Measurements from ENCODE around the gene SRP9.
"Not testable (repeated sequence)": the region's sequence is repeated elsewhere in the genome, so short reads cannot be mapped to it uniquely, and the experiment has no call there.

The SRP9 gene

DNA sequence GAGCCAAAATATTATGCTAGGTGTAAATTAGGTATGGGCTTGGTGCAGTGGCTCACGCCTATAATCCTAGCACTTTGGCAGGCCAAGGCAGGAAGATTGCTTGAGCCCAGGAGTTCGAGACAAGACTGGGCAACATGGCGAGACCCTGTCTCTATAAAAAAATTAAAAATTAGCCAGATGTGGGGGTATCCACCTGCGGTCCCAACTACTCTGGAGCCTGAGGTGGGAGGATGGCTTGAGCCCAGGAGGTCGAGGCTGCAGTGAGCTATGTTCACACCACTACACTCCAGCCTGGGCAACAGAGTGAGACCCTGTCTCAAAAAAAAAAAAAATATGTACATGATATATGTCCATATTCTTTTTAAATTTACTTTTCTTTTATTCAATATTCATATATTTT lies 17.7 kb upstream of the SRP9 start:
- not testable (repeated sequence) for H3K9ac ChIP-seq (ENCODE audit: low read length); H4K5ac ChIP-seq (ENCODE audit: low read length); H2AK5ac ChIP-seq (ENCODE audit: low read length); H3K79me1 ChIP-seq (ENCODE audit: low read length); H3K56ac ChIP-seq (ENCODE audit: low read length); DNase-seq; H3K18ac ChIP-seq (ENCODE audit: low read length); H3K79me2 ChIP-seq (ENCODE audit: control insufficient read depth, insufficient read depth, low read length); H3K23ac ChIP-seq (ENCODE audit: low read length); H2BK5ac ChIP-seq (ENCODE audit: low read length); H3K27ac ChIP-seq (ENCODE audit: low read depth, low read length); H4K8ac ChIP-seq (ENCODE audit: low read depth, low read length); H2BK15ac ChIP-seq (replicated peaks; ENCODE audit: low read depth); H2BK120ac ChIP-seq (ENCODE audit: low read depth, low read length); H3K27me3 ChIP-seq (ENCODE audit: insufficient read depth, low read length, poor library complexity); H3K4me2 ChIP-seq (ENCODE audit: low read length); H3K4ac ChIP-seq (ENCODE audit: low read depth, low read length); H3K4me3 ChIP-seq (ENCODE audit: low read length); H3K36me3 ChIP-seq (ENCODE audit: control insufficient read depth, insufficient read depth, low read length); H3K4me1 ChIP-seq (ENCODE audit: control insufficient read depth, low read depth, low read length)
- no CpG with 5 or more reads among the region's 5 CpGs for WGBS (ENCODE audit: extremely low coverage, insufficient coverage, low lambda C conversion rate)

DNA sequence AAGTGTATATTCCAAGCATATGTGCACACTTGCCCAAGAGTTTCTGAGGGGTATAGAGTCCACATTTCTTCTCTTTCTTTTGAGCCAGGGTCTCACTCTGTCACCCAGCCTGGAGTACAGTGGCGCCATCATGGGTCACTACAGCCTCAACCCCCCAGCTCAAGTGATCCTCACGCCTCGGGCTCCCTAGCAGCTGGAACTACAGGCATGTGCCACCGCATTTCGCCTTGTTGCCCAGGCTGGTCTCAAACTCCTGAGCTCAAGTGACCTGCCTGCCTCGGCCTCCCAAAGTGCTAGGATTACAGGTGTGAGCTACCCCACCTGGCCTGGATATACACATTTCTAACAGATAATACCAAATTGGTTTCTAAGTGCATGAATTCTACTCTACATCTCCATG lies 17.1 kb upstream of the SRP9 start:
- Histone ChIP-seq H4K8ac (ENCODE audit: low read depth, low read length) (no peak overlapping the region), H4K5ac (ENCODE audit: low read length) (no peak overlapping the region), H3K4me1 (ENCODE audit: control insufficient read depth, low read depth, low read length) (peaks cover 3% of the 10 kb centered on the region), H3K4ac (ENCODE audit: low read depth, low read length) (no peak overlapping the region), H3K18ac (ENCODE audit: low read length) (no peak overlapping the region), H3K56ac (ENCODE audit: low read length) (no peak overlapping the region), H3K36me3 (ENCODE audit: control insufficient read depth, insufficient read depth, low read length) (no peaks in the 10 kb centered on the region), H3K27ac (ENCODE audit: low read depth, low read length) (no peak overlapping the region), H3K4me3 (ENCODE audit: low read length) (no peak overlapping the region), H3K79me2 (ENCODE audit: control insufficient read depth, insufficient read depth, low read length) (no peaks in the 10 kb centered on the region), H3K27me3 (ENCODE audit: insufficient read depth, low read length, poor library complexity) (no peaks in the 10 kb centered on the region), H2BK5ac (ENCODE audit: low read length) (no peak overlapping the region), H3K23ac (ENCODE audit: low read length) (no peak overlapping the region), H2AK5ac (ENCODE audit: low read length) (no peak overlapping the region), H2BK120ac (ENCODE audit: low read depth, low read length) (no peak overlapping the region), H2BK15ac (replicated peaks; ENCODE audit: low read depth) (no peak overlapping the region), H3K9ac (ENCODE audit: low read length) (no peak overlapping the region), H3K79me1 (ENCODE audit: low read length) (no peaks in the 10 kb centered on the region), H3K4me2 (ENCODE audit: low read length) (no peak overlapping the region)
- DNase-seq = no peak
- WGBS (ENCODE audit: extremely low coverage, insufficient coverage, low lambda C conversion rate) = no CpG with 5 or more reads among the region's 6 CpGs

DNA sequence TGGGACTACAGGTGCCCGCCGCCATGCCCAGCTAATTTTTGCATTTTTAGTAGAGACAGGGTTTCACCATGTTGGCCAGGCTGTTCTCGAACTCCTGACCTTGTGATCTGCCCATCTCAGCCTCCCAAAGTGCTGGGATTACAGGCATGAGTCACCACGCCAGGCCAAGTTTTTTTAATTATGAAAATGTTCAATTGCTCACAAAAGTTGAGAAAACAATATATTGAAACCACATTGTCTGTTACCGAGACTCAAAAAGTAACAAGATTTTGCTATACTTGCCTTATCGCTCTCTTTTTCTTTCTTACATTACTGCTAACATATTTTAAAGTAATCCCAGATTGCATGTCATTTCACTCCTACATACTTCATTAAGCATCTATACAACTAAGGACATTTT lies 16.2 kb upstream of the SRP9 start:
- not testable (repeated sequence) for H3K27me3 ChIP-seq (ENCODE audit: insufficient read depth, low read length, poor library complexity); H2BK15ac ChIP-seq (replicated peaks; ENCODE audit: low read depth); H2AK5ac ChIP-seq (ENCODE audit: low read length); H2BK5ac ChIP-seq (ENCODE audit: low read length); H3K36me3 ChIP-seq (ENCODE audit: control insufficient read depth, insufficient read depth, low read length); H2BK120ac ChIP-seq (ENCODE audit: low read depth, low read length); H3K4me2 ChIP-seq (ENCODE audit: low read length); H3K23ac ChIP-seq (ENCODE audit: low read length); H3K79me1 ChIP-seq (ENCODE audit: low read length); H3K27ac ChIP-seq (ENCODE audit: low read depth, low read length); H3K4ac ChIP-seq (ENCODE audit: low read depth, low read length); H3K4me3 ChIP-seq (ENCODE audit: low read length); H3K18ac ChIP-seq (ENCODE audit: low read length); H3K56ac ChIP-seq (ENCODE audit: low read length); H3K9ac ChIP-seq (ENCODE audit: low read length); H3K79me2 ChIP-seq (ENCODE audit: control insufficient read depth, insufficient read depth, low read length); H4K8ac ChIP-seq (ENCODE audit: low read depth, low read length); H4K5ac ChIP-seq (ENCODE audit: low read length); H3K4me1 ChIP-seq (ENCODE audit: control insufficient read depth, low read depth, low read length); DNase-seq
- no CpG with 5 or more reads among the region's 6 CpGs for WGBS (ENCODE audit: extremely low coverage, insufficient coverage, low lambda C conversion rate)

DNA sequence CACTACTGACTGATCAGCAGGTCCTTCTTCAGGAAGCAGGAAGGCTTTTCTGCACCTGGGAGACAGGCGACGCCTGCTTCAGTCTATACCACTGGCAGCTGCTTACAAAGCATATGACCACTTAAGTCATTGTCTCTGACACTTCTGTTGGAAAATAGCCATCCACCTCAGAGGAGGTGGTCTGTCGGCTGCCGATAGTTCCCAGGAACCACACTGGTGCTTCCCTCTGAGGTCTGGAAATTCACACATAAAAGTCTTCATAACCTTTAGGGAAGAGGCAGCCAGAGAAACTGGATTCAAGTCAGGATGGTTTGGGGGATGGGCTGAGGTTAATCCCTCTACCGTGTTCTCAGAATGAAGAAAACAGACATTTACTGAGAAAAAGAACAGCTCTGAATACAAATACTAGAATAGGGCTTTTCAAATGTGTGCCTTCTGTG lies 15.6 kb upstream of the SRP9 start:
- peak; percentile 41 for DNase-seq

DNA sequence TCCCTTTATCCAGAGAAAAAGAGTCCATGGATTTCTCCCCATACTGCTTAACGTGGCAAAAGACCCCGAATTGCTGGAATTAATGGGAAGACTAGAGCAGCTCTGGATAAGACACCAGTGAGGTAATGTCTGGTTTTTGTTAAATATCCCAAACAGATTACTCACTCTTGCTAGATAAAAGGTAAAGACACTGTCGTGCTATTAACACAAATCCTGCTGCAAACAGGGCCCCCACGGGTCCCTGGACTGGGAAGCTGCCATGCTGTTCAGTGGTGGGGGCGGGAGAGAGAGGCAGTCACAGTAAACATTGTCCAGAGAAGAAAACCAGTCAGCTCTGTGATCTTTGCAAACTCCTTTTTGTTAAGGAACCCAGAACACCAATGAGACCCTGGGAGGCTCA lies 15.2 kb upstream of the SRP9 start:
- H3K56ac ChIP-seq (ENCODE audit: low read length) = no peak overlapping the region
- DNase-seq = peak; percentile 49
- H3K9ac ChIP-seq (ENCODE audit: low read length) = no peak overlapping the region
- no peak overlapping the region for H3K4ac ChIP-seq (ENCODE audit: low read depth, low read length)
- H4K5ac ChIP-seq (ENCODE audit: low read length) = no peak overlapping the region
- no peaks in the 10 kb centered on the region for H3K36me3 ChIP-seq (ENCODE audit: control insufficient read depth, insufficient read depth, low read length)
- H2BK5ac ChIP-seq (ENCODE audit: low read length) = no peak overlapping the region
- H3K4me1 ChIP-seq (ENCODE audit: control insufficient read depth, low read depth, low read length) = peaks cover 5% of the 10 kb centered on the region
- no peak overlapping the region for H4K8ac ChIP-seq (ENCODE audit: low read depth, low read length)
- no peak overlapping the region for H3K23ac ChIP-seq (ENCODE audit: low read length)
- no peak overlapping the region for H2AK5ac ChIP-seq (ENCODE audit: low read length)
- H3K79me2 ChIP-seq (ENCODE audit: control insufficient read depth, insufficient read depth, low read length) = no peaks in the 10 kb centered on the region
- WGBS (ENCODE audit: extremely low coverage, insufficient coverage, low lambda C conversion rate) = no CpG with 5 or more reads among the region's 5 CpGs
- H2BK120ac ChIP-seq (ENCODE audit: low read depth, low read length) = no peak overlapping the region
- H3K4me3 ChIP-seq (ENCODE audit: low read length) = no peak overlapping the region
- no peak overlapping the region for H3K18ac ChIP-seq (ENCODE audit: low read length)
- no peaks in the 10 kb centered on the region for H3K79me1 ChIP-seq (ENCODE audit: low read length)
- H3K27ac ChIP-seq (ENCODE audit: low read depth, low read length) = no peak overlapping the region
- H2BK15ac ChIP-seq (replicated peaks; ENCODE audit: low read depth) = no peak overlapping the region
- H3K27me3 ChIP-seq (ENCODE audit: insufficient read depth, low read length, poor library complexity) = no peaks in the 10 kb centered on the region
- no peak overlapping the region for H3K4me2 ChIP-seq (ENCODE audit: low read length)

More for the DNA sequence above, 15.6 kb upstream of the SRP9 start:
- no peak overlapping the region for H3K4ac ChIP-seq (ENCODE audit: low read depth, low read length)
- H3K4me2 ChIP-seq (ENCODE audit: low read length) = no peak overlapping the region
- no peaks in the 10 kb centered on the region for H3K27me3 ChIP-seq (ENCODE audit: insufficient read depth, low read length, poor library complexity)
- H2BK120ac ChIP-seq (ENCODE audit: low read depth, low read length) = no peak overlapping the region
- H2BK15ac ChIP-seq (replicated peaks; ENCODE audit: low read depth) = no peak overlapping the region
- H3K23ac ChIP-seq (ENCODE audit: low read length) = no peak overlapping the region
- H3K27ac ChIP-seq (ENCODE audit: low read depth, low read length) = no peak overlapping the region
- H3K18ac ChIP-seq (ENCODE audit: low read length) = peak overlapping the region; percentile 61
- H3K79me1 ChIP-seq (ENCODE audit: low read length) = no peaks in the 10 kb centered on the region
- no peaks in the 10 kb centered on the region for H3K79me2 ChIP-seq (ENCODE audit: control insufficient read depth, insufficient read depth, low read length)
- H2BK5ac ChIP-seq (ENCODE audit: low read length) = no peak overlapping the region
- WGBS (ENCODE audit: extremely low coverage, insufficient coverage, low lambda C conversion rate) = no CpG with 5 or more reads among the region's 5 CpGs
- no peak overlapping the region for H3K56ac ChIP-seq (ENCODE audit: low read length)
- peaks cover 2% of the 10 kb centered on the region for H3K4me1 ChIP-seq (ENCODE audit: control insufficient read depth, low read depth, low read length)
- no peaks in the 10 kb centered on the region for H3K36me3 ChIP-seq (ENCODE audit: control insufficient read depth, insufficient read depth, low read length)
- no peak overlapping the region for H3K9ac ChIP-seq (ENCODE audit: low read length)
- H3K4me3 ChIP-seq (ENCODE audit: low read length) = no peak overlapping the region
- no peak overlapping the region for H4K8ac ChIP-seq (ENCODE audit: low read depth, low read length)
- H2AK5ac ChIP-seq (ENCODE audit: low read length) = no peak overlapping the region
- H4K5ac ChIP-seq (ENCODE audit: low read length) = no peak overlapping the region

DNA sequence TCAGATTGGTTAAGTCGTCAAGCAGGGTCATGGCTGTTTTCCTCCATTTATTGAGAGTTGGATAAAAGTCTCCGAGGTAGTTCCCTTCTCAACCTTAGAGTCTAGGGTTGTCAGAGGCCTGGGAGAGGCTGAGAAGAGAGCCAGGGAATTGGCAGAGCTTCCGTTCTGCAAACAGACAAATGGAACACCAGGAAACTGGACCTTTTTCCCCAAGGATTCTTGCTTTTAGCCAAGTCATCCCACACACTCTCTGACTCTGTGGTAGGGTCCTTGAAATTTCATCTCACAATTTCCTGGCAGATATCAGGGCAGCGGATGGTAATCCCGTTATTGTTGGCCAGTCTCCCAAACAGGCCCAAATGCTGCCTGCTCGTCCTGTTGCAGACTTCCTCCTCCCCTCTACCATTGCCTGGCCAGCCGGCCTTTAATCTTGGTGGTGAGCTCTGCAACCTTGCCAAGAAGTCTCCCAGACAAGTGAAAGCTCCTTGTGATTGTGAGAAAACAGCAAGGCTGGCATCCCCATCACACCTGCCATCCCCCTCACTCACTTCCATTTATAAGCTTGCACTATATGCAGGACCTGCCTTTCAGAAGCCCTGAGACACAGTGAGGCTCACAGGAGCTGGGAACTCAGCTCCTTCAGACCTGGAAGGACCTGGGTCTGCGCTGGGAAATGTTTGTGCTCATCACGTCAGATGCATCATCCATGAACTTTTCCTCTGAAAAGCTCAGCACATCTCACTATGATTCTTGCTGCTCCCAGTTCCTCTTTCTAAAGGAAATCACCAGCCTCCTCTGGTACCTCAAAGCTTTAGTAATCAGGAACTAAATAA lies 13.7 kb upstream of the SRP9 start:
- WGBS (ENCODE audit: extremely low coverage, insufficient coverage, low lambda C conversion rate) = no CpG with 5 or more reads among the region's 9 CpGs
- H2BK120ac ChIP-seq (ENCODE audit: low read depth, low read length) = no peak overlapping the region
- no peak overlapping the region for H4K8ac ChIP-seq (ENCODE audit: low read depth, low read length)
- H3K36me3 ChIP-seq (ENCODE audit: control insufficient read depth, insufficient read depth, low read length) = no peaks in the 10 kb centered on the region
- no peak overlapping the region for H4K5ac ChIP-seq (ENCODE audit: low read length)
- H3K4me2 ChIP-seq (ENCODE audit: low read length) = no peak overlapping the region
- H3K56ac ChIP-seq (ENCODE audit: low read length) = no peak overlapping the region
- H3K79me1 ChIP-seq (ENCODE audit: low read length) = no peaks in the 10 kb centered on the region
- no peak overlapping the region for H2BK15ac ChIP-seq (replicated peaks; ENCODE audit: low read depth)
- H3K27ac ChIP-seq (ENCODE audit: low read depth, low read length) = no peak overlapping the region
- H3K27me3 ChIP-seq (ENCODE audit: insufficient read depth, low read length, poor library complexity) = no peaks in the 10 kb centered on the region
- H2BK5ac ChIP-seq (ENCODE audit: low read length) = no peak overlapping the region
- H3K23ac ChIP-seq (ENCODE audit: low read length) = no peak overlapping the region
- H3K4me3 ChIP-seq (ENCODE audit: low read length) = no peak overlapping the region
- H3K4me1 ChIP-seq (ENCODE audit: control insufficient read depth, low read depth, low read length) = peaks cover 13% of the 10 kb centered on the region
- H3K9ac ChIP-seq (ENCODE audit: low read length) = no peak overlapping the region
- H3K4ac ChIP-seq (ENCODE audit: low read depth, low read length) = no peak overlapping the region
- no peaks in the 10 kb centered on the region for H3K79me2 ChIP-seq (ENCODE audit: control insufficient read depth, insufficient read depth, low read length)
- DNase-seq = no peak
- H2AK5ac ChIP-seq (ENCODE audit: low read length) = no peak overlapping the region
- H3K18ac ChIP-seq (ENCODE audit: low read length) = peak overlapping the region; percentile 11
